HepG2 (cell line): Measurements from ENCODE around the gene USP7. TPM values are rescaled to one million over a fixed set of nuclear protein-coding genes. Genes with fewer than 3 reads are reported as not detected.

ENCODE experiments used
- ARNT2 ChIP-seq: sonication (generic); formaldehyde crosslinking; IDR thresholded peaks from 2 replicates; pipeline ENCODE4 v1.8.0; 2022; ENCODE audit warnings: mild to moderate bottlenecking, low read depth, missing genetic modification reagents, moderate library complexity
- EP300 ChIP-seq, 3 experiments: sonication (generic) in 1 of 3; formaldehyde crosslinking in 1 of 3; IDR thresholded peaks; 2 replicates each; pipeline versions ENCODE4 v1.5.1 to v1.6.1; 2011 to 2020; ENCODE audit warnings: low read depth in 2 of 3, low read length in 2 of 3, borderline replicate concordance in 1 of 3, improper control_type of control experiment in 1 of 3, mild to moderate bottlenecking in 1 of 3, missing genetic modification reagents in 1 of 3, moderate library complexity in 1 of 3
- IKZF4 ChIP-seq: sonication (generic); formaldehyde crosslinking; IDR thresholded peaks from 2 replicates; pipeline ENCODE4 v1.5.1; 2020; ENCODE audit warnings: borderline replicate concordance, mild to moderate bottlenecking, low read depth, missing genetic modification reagents; ENCODE audit errors: not compliant biosample characterization
- KDM5A ChIP-seq: fragments of 200-600 bp; sonication (generic); IDR thresholded peaks from 2 replicates; pipeline ENCODE4 v1.7.0; 2018; ENCODE audit warnings: antibody characterized with exemption, mild to moderate bottlenecking, low read length, borderline replicate concordance
- ZBTB40 ChIP-seq, 2 experiments: fragments of 450-650 bp in 1 of 2; sonication (generic) in 1 of 2; formaldehyde crosslinking in 1 of 2; IDR thresholded peaks; 2 replicates each; pipeline versions ENCODE4 v1.6.1 to v1.8.0; 2016 to 2022; ENCODE audit warnings: antibody characterized with exemption in 1 of 2, mild to moderate bottlenecking in 1 of 2, missing genetic modification reagents in 1 of 2
- ZFP36 ChIP-seq: fragments of 150-350 bp; IDR thresholded peaks from 2 replicates; pipeline ENCODE4 v1.6.1; 2018; ENCODE audit warnings: borderline replicate concordance, low read length, low read depth; ENCODE audit not compliant: partially characterized antibody
- ZFP91 ChIP-seq: sonication (generic); formaldehyde crosslinking; IDR thresholded peaks from 2 replicates; pipeline ENCODE4 v1.9.0; 2022; ENCODE audit warnings: missing genetic modification reagents, mild to moderate bottlenecking, borderline replicate concordance
- ZNF33A ChIP-seq: sonication (generic); formaldehyde crosslinking; IDR thresholded peaks from 2 replicates; pipeline ENCODE4 v1.5.1; 2020; ENCODE audit warnings: missing genetic modification reagents, mild to moderate bottlenecking, moderate library complexity, borderline replicate concordance
- ZNF782 ChIP-seq: sonication (generic); formaldehyde crosslinking; IDR thresholded peaks from 2 replicates; pipeline ENCODE4 v1.4.0; 2020; ENCODE audit warnings: missing genetic modification reagents, mild to moderate bottlenecking, borderline replicate concordance
- polyA plus RNA-seq, 8 experiments: library from polyadenylated mRNA; depleted of rRNA in 3 of 8; stranded (reverse) in 7 of 8; unstranded in 1 of 8; fragments of >200 nt; fragmentation: Illumina TruSeq in 4 of 8; extraction: Trizol in 4 of 8; gene quantifications; 2 replicates each; pipeline versions ENCODE4 v1.2.1 to v1.2.3, GENCODE V29; 2011 to 2016; ENCODE audit warnings: low read depth in 4 of 8, missing spikeins in 1 of 8, mixed read lengths in 1 of 8; ENCODE audit not compliant: insufficient read depth in 1 of 8
- total RNA-seq, 5 experiments: library from RNA; depleted of rRNA; stranded (reverse); fragments of >200 nt; fragmentation: Illumina TruSeq; extraction: Trizol; gene quantifications; 2 replicates each; pipeline ENCODE4 v1.2.3, GENCODE V29; 2016; ENCODE audit warnings: low read depth in 1 of 5
- TF ChIP-seq, protein P1 (sequence below): sonication (generic); formaldehyde crosslinking; IDR thresholded peaks from 2 replicates; pipeline ENCODE4 v1.4.0; 2020; ENCODE audit warnings: missing genetic modification reagents, borderline replicate concordance

Gene USP7
- total and polyA plus RNA-seq, 2 of the 13 experiments (the other 11 are each of a cell fraction or from before 2014, with no cell fraction given): 52.5 to 173 TPM

DNA sequence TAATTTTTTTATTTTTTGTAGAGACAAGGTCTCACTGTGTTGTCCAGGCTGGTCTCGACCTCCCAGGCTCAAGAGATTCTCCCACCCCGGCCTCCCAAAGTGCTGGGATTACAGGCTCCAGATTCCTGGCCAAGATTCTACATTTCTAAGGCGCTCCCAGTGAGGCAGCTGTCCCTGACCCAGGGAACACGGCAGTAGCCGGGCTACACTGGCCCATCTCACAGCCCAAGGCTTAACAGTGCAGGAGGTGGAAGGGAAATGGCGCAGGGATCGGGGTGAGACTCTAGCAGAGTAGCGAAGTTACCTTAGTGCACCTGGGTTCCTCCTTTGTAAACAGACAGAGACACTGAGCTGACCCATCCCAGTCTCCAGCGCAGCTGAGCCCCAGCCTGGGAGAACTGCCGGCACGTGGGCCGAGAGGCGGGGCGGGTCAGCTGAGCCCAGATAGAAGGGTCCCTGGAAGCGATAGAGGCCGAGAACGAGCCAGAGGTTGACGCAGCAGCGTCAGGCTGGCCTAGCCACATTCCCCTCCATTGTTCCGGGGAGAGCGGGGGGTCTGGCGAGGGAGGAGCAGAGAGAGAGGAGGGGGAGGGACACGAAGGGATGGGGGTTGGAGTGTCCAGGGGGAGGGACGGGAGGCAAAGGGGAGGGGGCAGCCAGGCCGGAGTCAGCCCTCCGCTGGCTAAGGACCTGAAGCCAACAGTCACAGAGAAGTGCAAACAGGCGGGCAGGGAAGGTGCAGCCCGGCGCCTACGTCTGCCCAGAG is 97.4 kb downstream of the USP7 start (continued):
- TF ChIP-seq ZBTB40 (IDR thresholded peaks at IDR 0.05) (no peak), ZBTB40 (CRISPR knock-in tag; IDR thresholded peaks at IDR 0.05) (no peak), ZNF33A (CRISPR knock-in tag) (no peak), ZFP91 (CRISPR knock-in tag) (no peak; the same call in 1 of the 2 replicates), ZNF782 (peak; percentile 81), KDM5A (no peak), ZFP36 (no peak), ARNT2 (CRISPR knock-in tag) (peak; percentile 92), EP300 (IDR thresholded peaks at IDR 0.05; ENCODE audit: low read depth in 2 of 2, low read length in 2 of 2) (0 out of 4 replicates have a peak, but pooled peaks of 1 of the 2 experiments have one; percentile 14), EP300 (CRISPR knock-in tag; IDR thresholded peaks at IDR 0.05; ENCODE audit: borderline replicate concordance) (peak; percentile 41; the same call in 1 of the 2 replicates), IKZF4 (CRISPR knock-in tag) (no peak)
- TF ChIP-seq, protein P1, sequence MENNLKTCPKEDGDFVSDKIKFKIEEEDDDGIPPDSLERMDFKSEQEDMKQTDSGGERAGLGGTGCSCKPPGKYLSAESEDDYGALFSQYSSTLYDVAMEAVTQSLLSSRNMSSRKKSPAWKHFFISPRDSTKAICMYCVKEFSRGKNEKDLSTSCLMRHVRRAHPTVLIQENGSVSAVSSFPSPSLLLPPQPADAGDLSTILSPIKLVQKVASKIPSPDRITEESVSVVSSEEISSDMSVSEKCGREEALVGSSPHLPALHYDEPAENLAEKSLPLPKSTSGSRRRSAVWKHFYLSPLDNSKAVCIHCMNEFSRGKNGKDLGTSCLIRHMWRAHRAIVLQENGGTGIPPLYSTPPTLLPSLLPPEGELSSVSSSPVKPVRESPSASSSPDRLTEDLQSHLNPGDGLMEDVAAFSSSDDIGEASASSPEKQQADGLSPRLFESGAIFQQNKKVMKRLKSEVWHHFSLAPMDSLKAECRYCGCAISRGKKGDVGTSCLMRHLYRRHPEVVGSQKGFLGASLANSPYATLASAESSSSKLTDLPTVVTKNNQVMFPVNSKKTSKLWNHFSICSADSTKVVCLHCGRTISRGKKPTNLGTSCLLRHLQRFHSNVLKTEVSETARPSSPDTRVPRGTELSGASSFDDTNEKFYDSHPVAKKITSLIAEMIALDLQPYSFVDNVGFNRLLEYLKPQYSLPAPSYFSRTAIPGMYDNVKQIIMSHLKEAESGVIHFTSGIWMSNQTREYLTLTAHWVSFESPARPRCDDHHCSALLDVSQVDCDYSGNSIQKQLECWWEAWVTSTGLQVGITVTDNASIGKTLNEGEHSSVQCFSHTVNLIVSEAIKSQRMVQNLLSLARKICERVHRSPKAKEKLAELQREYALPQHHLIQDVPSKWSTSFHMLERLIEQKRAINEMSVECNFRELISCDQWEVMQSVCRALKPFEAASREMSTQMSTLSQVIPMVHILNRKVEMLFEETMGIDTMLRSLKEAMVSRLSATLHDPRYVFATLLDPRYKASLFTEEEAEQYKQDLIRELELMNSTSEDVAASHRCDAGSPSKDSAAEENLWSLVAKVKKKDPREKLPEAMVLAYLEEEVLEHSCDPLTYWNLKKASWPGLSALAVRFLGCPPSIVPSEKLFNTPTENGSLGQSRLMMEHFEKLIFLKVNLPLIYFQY (CRISPR knock-in tag): peak; percentile 95; the same call in 1 of the 2 replicates
